HG03280 (cell line): ENCODE data around the gene FGF11.

Experiments
- ATAC-seq: cut with Tn5 transposase; IDR thresholded peaks from one replicate; pipeline ENCODE4 v1.9.1; 2021; ENCODE audit warnings: mild to moderate bottlenecking, moderate library complexity; ENCODE audit not compliant: unreplicated experiment

FGF11 gene

DNA sequence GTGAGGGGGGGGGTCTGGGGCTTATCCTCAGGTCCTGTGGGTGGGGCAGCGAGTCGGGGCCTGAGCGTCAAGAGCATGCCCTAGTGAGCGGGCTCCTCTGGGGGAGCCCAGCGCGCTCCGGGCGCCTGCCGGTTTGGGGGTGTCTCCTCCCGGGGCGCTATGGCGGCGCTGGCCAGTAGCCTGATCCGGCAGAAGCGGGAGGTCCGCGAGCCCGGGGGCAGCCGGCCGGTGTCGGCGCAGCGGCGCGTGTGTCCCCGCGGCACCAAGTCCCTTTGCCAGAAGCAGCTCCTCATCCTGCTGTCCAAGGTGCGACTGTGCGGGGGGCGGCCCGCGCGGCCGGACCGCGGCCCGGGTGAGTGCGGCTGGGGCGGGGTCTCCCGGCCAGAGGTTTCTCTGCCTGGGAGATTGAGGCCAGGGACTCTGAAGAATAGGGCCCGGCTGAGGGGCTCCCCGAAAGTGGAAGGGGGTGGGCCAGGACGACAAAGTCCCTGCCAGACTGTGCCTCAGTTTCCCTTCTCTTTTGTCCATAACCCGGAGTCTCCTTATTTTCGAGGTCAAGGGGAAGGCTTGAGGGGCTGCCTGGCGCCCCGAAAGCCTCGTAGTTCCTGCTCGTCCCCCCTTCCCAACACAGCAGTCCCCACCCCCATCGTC is at the start of gene FGF11:
Gene FGF11 (plus strand): TSS at position 51 of the 651 bp plus-strand sequence. CDS start 109 bp downstream, at position 160.
- ATAC-seq: no peak

DNA sequence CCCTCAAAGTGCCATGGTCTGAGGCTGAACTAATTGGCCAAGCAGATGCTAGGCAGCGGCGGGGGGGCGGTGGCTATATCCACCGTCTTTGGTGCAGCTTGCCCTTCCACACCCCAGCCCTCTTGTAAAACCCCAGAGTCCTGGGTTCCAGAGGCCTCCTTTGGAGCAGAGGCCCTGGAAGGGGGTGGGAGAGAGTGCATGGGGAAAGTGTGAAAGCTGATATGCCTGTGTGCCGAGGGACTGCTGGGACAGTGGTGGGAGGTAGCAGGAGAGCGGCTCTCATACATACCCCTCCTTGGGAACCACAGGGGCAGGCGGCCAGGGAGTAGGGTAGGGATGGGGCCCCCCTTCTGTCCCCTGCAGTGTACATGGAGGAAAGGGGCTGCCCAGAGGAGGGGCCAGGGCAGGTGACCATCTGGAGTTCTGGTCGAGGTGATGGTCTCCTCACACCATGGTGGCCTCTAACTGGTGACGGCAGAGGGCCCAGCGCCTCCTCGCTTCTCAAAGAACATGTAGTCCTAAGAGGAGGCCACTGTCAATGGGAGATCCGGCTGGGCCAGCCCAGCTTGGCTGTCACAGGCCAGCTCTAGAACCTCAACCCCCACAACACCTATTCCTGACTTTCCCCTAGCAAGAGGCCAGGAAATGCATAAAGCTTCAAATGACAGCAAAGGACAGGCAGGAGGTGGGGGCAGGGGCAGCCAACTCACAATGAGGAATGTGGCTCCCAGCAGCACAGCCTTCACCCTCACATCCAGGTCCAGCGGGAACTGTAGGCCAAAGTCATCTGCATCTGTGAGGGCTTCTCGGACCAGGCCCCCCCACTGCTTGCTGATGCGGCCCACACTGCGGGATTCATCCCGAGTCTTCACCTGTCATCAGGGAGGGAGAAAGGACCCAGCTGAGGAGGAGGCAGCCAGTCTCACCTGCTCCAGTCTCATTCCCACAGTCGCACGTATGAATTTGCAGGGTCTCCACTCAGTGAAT is 49.1 kb upstream of the FGF11 start:
- ATAC-seq: no peak

DNA sequence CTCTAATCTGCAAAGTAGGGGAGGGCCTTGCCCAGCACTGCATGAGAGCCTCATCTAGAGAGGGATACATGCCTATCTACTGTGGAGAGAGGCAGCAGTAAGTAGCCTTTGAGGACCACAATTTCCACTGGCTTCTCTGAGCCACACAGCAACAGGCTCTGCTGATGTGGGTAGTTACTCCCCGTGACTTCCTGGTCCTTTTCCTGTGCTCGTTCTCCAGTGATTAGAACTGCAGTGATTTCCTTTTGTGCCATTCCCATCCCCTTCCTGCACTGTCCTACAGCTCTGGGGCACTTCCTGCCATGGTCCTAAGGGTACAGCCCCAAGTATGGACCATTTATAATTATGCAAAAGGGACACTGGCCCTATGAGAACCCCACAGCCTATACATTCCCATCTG is 48.0 kb upstream of the FGF11 start:
- no peak for ATAC-seq

DNA sequence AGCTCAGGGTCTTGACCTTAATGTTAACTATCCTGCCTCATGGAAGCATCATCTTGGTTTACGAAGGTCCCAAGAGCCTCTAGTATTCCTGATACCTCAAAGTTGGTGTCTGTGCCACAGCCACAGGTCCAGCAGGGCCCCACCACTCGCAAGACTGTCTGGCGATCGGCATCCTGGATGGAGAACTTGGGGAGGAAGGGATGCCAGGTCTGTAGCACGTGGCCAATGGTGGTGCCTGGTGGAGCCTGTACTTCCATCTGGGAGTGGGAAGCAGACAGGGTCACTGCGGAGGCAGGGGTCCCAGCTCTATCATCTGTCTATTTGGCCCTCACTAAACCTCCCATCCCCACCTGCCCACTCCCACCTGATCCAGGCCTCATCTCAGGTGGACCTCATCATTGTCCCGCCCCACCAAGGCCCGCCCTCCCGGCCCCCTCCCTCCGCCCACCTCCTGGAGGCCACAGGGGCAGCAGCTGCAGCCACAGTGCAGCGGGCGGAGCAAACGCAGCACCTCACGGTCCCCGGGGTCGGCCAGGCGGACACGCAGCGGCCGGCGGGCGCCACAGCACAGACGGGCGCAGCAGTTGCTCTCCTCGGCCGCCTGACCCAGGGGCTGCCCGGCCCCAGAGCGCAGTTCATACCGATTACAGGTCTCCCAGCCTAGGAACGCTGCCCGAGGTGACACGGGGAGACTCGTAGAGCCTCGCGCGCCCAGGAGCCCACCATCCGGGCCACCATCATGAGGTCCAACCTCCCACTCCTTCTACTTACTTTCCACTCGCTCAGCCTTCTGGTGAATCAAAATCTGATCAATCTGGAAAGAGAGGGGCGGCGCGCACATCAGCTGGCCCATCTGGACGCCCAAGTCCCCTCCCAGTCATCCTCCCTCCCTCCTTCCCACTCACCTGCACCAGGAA is 46.4 kb upstream of the FGF11 start:
- no peak for ATAC-seq

DNA sequence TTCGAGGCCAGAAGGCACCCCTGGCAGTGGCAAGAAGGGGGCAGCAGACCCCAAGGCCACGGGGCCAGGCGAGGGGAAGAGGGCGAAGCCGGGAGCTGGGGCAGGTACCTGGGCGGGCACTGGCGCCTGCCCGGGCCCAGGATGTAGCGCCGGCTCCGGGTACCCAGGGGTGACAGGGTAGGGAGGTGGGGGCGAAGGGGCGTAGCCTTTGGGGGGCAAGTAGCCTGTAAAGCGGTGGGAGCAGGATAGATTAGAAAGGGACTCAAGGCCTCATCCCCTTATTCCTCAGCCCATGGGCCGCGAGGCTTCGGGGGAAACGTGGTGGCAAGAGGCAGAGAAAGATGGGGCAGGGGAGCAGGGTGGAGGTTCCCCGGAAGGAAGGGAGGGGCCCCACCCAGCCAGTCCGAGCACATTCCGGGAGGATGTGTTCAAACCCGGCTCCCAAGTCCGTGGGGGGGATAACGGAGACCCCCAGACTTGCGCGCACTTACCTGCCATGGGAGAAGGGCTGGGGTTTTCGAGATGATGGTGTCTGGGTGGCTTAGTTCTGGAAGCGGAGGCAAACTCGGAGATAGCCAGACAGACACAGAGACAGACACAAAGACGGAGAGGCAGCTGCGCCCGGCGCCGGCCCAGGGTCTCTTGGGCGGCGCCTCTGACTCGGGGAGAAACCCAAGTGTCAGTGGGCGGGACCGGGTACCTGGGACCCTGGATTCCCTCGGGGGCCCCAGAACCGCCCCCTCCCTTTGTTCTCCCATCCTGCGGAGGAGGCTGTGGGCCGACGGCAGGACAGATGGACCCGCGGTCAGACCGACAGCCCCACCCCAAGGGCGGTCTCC is 45.5 kb upstream of the FGF11 start:
- ATAC-seq: peak; percentile 38

DNA sequence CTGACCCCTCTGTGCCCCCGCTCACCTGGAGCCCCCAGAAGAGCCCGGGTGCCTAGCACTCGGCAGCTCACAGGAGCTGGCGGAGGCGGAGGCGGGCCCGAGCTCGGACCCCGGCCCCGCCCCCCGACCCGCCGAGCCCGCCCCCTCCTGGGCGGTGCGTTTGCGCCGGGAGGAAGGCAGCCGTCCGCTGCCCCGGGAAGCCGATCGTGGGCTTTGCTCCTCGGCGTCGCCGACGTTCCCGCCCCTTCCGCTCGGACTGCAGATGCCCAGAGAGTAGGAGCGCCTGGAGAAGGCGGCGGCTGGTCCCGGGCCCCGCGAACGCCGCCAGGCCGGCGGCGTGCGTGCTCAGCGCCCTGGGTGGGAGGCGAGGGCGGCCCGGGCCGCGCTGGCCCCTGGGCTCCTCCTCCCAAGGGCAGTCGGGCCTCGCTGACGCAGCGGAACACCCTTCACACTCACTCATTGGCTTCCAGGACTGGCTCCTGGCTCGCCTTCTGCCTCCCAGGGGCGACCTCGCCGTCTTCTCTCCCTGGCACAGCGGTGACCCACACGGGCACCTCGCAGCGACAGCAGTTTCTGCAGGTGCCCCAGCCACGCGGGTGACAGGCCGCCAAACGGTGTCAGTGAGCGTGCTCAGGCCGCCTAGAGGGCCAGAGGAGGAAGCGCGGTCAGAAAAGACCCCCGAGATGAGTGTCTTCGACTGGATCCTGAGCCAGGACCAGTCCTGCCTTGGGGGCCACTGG is 44.7 kb upstream of the FGF11 start, which contains the start of gene PLSCR3:
Gene PLSCR3 (minus strand): TSS at position 74 of the 740 bp plus-strand sequence. CDS start 415 bp downstream, outside the sequence.
- ATAC-seq: peak; percentile 79

DNA sequence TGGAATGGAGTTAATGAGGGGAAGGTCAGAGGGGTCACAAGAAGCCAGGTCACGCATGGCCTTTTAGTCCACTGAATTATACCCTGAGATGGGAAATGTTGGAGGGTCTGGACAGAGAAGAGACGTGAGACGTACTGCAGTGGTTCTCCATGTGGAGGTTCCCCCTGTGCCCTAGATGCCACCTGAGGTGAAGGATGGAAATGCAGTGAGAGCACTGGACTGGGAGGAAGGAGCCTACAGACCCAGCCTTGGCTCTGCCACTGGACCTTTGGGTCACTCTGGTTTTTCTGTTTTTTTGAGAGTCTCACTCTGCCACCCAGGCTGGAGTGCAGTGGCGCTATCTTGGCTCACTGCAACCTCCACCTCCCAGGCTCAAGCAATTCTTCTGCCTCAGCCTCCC is 43.2 kb upstream of the FGF11 start:
- no peak for ATAC-seq

DNA sequence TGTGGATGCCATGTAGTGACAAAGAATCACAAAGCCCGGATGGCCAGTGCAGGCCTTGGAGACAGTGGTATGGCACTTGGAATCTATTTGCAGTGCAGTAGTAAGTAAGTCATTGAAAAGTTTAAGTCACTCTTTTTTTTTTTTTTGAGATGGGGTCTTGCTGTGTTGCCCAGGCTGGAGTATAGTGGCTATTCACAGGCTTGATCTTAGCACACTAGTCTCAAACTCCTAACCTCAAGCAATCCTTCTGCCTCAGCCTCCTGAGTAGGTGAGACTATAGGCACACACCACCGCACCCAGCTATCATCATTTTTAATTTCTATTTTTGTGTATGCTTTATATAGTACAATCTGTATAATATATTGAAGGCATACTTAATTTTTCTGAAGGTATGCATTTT is 40.7 kb upstream of the FGF11 start:
- no peak for ATAC-seq

DNA sequence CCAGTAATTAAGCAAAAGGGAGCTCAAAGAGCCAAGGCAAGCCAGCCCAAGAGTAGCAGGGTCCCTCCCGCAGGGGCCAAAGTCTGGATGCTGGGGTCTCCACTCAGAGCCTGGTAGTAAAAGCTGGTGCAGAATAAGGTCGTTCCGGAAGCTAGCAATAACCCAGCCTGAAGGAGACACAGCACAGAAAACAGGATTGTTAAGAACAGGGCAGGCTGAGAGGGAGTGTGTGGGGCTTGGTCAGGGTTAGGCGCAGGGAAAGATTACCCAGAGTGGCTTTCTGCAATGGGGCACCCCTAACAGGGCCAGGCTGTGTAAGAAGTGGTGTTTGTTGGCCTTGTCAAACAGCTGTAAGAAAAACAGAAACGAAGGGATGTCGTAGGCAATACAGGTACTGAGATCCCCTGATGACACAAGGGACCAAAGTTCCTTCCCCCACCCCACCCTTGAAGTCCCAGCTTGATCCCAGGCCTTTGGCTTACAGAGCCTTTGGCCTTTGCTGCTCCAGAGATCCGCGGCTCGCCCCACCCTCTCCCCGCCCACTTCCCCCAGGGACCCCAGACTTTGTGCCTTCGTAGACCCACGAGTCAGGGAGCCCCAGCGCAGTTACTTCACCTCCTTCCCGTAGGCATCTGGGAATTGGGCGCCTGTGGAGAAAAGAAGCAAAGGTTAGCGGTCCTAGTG is 36.1 kb upstream of the FGF11 start:
- ATAC-seq: no peak

DNA sequence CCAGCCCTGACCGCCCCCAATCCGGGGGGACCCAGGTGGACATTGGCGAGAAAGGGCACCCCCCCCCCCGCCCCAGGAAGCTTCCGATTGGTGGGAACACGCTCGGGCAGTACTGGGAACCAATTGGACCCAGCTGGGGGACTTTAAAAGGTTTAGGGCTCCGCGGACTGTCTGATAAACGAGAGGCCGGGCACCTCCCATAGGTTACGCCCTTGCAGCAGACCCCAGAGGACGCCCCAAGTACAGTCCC is 35.7 kb upstream of the FGF11 start:
- ATAC-seq: no peak

DNA sequence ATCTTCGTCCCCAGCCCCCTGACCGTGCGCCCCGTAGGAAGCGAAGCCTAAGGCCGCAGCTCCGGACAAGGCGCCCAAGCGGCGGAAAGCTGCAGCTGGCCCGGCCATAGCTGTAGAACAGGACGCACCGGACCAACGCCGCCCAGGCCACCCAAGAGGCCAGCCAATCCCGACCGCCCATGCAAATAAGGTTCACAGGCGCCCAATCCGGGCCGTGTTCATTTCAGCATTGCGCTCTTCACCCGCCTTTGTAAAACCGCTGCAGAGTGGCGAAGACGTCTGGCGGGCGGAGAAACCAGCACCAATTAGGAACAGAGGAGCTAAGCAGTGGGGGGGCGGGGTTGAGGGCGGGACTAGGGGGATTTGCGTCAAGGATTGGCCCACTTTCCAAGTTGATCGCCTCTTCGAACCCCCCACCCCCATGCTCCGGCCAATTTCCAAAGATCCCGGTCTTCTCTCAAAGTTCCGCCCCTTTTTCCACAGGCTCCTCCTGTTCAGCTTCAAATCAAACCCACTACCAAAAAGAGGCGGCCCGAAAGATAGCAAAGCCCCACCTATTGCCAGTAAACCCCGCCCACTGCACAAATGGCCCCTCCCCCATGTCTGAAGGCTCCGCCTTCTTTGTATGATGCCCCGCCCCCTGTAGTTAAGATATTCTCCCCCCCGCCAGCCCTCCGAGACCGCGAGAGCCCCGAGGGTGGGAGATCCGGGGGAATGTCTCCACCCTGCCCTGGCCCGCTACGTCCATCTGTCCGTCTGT is 35.2 kb upstream of the FGF11 start, which contains the start of gene TMEM256:
Gene TMEM256 (minus strand): TSS at position 121 of the 760 bp plus-strand sequence. CDS start 13 bp downstream, at position 108.
- ATAC-seq: peak; percentile 93

DNA sequence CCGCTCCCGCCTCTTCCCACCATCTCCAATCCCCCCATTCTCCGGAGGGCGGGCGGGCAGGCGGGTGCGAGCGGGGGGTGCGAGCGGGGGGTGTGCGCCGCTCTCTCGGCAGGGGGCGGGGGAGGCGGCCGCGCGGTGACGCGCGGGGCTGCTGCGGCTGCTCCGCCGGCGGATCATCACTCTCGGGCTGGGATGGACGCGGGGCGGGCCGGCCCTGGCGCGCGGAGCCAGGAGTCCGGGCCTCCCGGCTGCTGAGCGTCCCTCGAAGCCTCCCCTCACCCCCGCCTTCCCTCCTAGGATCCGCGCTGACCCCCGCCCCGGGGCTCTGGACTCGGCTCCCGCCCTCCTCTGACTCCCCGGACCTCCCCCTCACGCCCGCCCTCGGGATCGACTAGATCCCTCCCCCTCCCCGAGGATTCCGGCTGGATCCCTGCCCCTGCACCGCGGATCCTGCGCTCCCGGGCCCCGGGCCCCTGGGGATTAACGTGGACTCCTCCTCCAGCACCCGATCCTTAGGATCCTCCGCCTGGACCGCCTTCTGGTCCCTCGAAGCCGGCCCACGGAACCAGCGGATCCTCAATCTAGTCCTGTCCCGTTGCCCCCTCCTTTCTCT is 34.5 kb upstream of the FGF11 start:
- peak; percentile 22 for ATAC-seq

DNA sequence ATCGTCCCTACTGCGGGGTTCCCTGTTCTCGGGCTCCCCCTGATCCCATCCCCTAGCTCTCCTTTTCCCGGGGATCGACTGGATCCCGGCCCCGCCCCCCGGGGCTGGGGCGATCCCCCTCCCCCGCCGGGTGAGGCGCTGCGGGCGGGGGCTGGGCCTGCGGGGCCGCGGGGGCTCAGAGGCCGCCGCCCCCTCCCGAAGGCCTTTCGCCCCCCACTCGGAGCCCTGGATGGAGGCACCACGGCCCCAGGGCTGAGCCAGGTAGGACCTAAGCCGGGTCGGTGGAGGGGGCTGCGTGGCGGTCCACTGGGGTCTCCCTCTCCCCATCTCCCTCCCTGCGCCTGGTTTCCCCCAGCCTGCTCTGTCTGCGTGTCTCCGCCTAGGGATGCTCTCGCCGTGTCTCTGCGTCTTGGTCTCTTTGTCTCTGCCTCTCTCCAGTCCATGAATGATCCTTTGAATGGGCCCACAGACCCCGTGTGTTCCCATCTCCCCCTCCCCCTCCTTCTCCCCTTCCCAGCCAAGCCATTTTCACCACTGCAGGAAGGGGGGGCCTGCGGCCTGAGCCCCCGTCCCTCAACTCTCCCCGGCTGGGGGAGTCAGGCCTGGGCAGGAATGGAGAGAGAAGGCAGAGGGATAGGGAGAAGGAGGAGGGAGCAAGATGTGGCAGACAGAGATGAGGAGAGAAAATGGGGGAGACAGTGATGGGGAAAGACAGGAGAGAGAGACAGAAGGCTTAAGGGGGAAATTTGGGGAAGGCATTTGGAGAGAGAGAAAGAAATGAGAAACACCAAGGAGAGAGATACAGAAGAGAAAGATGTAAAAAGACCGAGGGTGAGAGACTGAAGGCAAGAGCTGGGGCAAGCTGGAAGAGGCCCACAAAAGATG is 33.7 kb upstream of the FGF11 start:
- ATAC-seq: no peak

DNA sequence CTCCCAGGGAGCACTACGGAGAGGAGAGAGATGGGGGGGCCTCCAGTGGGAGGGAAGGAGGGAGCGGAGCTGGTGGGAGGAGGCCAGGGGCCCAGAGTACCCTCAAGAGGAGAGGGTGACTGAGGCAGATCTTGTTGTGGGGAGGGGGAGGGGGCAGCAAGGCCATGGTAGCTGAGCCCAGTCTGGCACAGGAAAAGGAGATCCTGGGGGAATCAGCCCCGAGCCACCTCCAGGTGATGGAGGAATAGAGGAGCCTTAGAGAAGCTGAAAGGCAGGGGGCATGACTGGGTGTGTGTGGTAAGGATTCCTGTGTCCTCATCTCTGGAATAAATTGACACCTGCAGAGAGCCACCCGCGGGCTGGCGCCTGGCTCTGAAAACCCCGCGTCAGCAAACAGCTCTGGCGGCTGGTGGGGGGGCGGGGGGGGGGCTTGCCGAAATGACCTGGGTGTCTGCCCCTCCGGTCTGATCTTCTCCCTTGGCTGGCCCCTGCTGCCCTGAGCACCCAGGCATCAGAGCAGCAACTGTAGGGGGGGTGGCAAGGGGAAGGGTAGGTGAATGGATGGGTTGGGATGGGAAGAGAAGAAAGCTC is 33.0 kb upstream of the FGF11 start:
- no peak for ATAC-seq

DNA sequence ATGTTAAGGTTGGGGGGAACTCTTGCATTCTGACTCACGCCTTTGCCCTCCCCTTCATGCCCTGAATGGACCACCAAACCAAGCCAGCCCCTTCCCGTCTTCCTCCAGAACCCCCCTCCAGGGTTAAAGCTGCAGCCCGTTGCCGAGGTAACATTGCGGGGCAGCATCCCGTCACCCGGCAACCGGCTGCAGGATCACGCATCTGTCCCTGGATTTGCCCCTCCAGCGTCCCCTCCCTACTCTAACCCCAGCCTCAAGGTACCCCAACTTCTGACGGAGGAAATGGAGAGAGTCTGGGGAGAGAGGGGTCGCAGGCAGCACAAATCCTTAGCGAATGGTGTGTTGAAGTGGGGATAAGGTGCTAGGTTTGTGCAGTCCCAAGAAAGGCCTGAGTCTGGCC is 32.2 kb upstream of the FGF11 start:
- no peak for ATAC-seq

DNA sequence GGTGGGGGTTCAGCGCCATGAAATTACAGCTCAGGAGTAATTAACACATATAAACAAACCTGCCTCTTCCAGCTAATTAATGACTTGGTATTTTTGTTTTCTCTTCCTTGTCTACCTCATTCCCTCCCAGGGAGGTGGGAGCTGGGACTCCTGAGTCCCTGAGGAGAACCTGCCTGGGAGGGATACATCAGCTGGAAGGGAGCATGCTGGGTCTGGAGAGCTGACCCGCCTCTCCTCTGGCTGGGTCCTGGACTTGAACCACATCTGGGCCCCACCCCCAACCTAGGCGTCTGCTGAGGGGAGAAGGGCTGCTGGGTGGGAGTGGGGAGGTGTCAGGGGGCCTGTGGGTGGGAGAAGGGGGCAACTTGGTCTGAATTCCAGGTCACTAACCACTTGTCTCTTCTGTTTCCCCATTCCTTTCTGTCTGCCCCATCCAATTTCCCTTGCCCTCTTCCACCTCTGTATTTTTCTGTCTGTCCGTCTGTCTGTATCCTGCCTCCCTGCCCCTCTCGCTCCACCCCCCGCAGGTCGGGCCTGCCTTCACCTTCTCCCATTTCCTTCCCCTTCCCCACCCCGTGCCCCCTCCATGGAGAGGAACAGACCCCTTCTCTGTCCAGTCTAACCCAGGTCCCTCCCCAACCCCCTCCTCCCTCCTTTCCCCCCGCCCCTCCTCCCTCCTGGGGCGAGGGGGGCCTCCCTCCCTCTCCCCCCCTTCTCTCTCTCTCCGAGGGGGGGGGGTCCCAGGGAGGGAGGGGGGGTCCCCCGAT is 31.6 kb upstream of the FGF11 start, which contains the start of gene NLGN2:
Gene NLGN2 (plus strand): TSS at position 361 of the 767 bp plus-strand sequence. CDS start 411 bp downstream, outside the sequence.
- ATAC-seq: no peak
